Measurements from ENCODE around the gene EFHC2.

GRCh38 chrX:44235534-44235933 is 107.9 kb downstream of the EFHC2 start:
- TF ChIP-seq CTCF (IDR thresholded peaks at IDR 0.05) (no peak), EP300 (IDR thresholded peaks at IDR 0.05) (no peak)

Data from suprapubic skin (tissue), 3 donors.